Activated CD4-positive, alpha-beta T cell treated with anti-CD3 and anti-CD28 coated beads, Interleukin-2, amount 50 U/mL, for 48 hours (primary cell): ENCODE results near the gene FOLR2.
"Not testable (repeated sequence)": the region's sequence is repeated elsewhere in the genome, so short reads cannot be mapped to it uniquely, and the experiment has no call there.

Source experiments
- DNase-seq, 2 experiments: peaks; one replicate each; pipeline ENCODE4 v3.0.0-alpha.2; 2020

FOLR2 gene

DNA sequence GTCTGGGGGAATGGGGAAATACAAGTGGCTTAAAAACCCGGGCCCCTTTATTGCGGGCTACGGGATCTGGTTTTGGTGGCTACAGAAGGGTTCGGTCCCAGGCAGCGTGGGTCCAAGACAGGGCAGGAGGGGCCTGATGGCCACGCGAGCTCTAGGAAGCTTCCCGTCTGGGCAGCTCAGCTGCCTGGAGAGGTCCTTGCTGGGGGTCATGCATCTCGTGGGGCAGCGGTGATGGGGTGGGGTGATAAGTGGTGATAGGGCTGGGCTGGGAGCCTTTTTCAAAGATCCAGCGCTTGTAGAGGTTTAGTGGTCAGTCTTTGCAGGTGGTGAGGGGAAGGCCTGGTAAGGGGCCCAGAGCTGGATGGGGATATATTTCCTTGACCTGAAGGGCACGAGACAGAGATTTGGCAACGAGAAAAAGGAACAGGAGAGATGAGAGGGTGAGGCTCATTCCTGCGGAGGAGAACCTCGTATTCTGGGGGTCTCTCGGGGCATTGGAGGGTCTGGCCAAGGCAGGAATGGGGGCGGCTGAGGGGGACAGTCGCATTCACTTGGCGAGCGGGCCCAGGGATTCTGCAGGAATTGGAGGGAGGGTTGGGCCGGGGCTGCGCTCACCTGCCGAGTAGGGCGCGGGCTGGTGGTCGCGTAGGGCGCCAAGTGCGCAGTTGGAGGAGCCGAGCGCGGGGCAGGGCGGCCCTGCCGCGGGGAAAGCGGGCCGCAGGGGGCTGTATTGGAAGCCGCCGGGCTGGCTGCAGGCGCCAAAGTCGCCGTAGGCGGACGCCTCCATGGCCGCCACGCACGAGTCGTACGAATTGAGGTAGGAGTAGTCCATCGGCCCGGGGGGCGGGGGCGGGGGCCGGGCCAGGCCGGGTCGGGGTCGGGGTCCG lies 26.8 kb downstream of the FOLR2 start:
- DNase-seq: no peak

DNA sequence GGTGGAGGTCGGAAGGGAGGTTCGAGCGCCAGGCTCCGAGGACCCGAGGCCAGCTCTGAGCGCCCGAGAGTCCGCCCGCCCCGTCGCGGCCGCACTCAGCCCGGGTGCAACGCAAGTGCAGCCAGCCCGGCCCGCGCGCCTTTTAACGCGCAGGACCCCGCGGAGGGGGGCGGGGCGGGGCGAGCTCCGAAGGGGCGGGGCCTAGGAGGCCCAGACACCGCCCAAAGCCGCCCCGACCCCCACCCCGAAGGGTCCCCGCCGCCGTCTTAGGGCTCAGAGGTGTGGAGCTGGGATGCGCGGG lies 27.4 kb downstream of the FOLR2 start, which contains the start of gene PHOX2A:
Gene PHOX2A (minus strand): TSS at position 117 of the 301 bp plus-strand sequence. CDS start 172 bp downstream, outside the sequence.
- DNase-seq: no peak

- DNase-seq: no peak
Measured at GRCh38 chr11:72244361-72245262, 28.0 kb downstream of the FOLR2 start.

- no peak for DNase-seq
Measured at GRCh38 chr11:72245263-72245816, 28.7 kb downstream of the FOLR2 start.

DNA sequence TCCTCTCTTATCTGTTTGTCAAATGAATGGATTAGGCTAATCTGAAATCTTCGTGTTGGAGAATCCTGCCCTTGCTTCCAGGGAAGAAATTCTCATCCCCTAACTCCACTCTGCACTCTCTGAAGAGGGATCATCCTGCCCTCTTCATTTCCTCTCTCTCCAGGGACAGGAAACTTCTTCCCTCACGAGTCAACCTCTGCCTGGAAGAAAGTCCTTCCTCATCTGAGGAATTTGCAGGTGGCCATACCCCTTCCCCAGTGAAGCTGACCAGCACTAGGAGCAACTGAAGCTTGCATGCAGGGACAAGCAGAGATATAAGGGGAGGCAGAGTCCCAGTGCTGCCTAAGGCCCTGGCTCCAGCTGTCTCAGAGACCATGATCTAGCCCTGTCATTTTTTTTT lies 31.0 kb downstream of the FOLR2 start:
- DNase-seq: no peak

DNA sequence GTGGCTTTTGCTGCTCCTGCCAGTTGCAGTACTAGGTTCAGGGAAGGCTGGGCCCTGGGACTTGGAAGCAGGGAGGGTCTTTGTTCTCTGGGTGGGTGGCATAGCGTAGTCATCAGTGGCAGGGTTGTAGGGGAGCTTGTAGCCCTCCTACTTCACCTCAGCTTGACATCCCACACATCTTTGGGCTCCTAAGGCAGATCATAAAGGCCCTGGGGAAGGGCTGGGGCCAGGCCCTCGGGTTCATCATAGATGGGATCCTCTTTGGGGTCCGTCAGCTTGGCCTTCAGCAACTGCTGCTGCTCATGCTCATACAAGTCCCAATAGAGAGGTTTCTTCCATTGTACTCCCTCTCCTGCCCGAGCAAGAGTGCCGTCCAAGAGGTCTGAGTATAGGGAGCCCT lies 33.4 kb downstream of the FOLR2 start:
- no peak for DNase-seq

GRCh38 chr11:72250661-72251464 lies 34.3 kb downstream of the FOLR2 start:
- DNase-seq: no peak

- no peak for DNase-seq
Measured at GRCh38 chr11:72251614-72252013, 35.0 kb downstream of the FOLR2 start.

GRCh38 chr11:72253392-72253791 lies 36.8 kb downstream of the FOLR2 start:
- no peak for DNase-seq

DNA sequence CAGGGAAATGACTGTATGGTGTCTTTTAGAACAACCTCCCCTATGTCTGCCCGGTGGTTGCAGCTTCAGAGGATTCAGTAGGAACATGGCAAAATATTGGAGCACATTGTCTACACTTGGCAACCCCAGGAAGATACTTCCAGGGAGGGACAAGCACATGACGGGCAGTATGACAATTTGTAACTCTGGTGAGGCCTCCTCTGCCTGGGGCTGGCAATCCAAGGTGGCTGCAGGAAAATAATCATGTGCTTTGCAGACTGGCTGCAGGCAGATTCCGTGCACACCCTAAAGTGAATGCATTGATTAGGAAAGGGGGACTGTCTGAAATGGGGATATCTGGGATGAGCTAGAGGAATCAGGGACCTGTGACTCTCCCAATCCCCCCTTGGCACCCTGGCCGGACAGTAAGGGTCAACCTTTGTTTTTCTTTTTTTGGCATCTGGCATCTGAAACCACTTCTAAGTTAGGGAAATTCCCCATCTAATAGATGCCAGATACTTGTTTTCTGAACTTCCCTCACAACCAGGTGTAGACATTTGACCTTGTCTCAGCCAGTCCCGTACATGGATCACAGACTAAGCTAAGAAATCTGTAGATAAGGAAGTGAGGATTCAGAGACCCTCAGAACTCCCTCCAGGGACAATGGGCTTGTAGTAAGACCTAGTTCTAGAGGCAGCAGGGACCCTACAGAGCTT lies 37.9 kb downstream of the FOLR2 start:
- DNase-seq: no peak

- DNase-seq: no peak
Measured at GRCh38 chr11:72257570-72257969, 41.0 kb downstream of the FOLR2 start.

- no peak for DNase-seq
Measured at GRCh38 chr11:72259490-72259889, 42.9 kb downstream of the FOLR2 start.

DNA sequence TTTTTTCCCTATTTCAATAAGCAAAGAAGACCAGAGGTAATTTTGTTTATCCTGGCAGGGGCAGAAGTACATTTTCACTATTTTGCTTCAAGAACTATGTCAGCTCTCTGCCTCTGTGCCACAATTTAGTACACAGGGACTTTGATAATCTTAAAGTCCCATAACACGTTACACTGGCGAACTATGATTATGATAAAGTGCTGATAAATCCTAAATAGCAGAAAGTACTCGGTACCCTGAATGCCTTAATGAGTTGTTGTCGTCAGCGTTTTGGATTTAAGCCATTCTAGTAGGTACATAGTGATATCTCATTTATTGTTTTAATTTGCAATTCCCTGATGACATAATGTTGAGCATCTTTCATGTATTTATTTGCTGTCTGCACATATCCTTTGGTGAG lies 44.0 kb downstream of the FOLR2 start:
- no peak for DNase-seq

GRCh38 chr11:72263361-72263760 lies 46.8 kb downstream of the FOLR2 start:
- DNase-seq: no peak

DNA sequence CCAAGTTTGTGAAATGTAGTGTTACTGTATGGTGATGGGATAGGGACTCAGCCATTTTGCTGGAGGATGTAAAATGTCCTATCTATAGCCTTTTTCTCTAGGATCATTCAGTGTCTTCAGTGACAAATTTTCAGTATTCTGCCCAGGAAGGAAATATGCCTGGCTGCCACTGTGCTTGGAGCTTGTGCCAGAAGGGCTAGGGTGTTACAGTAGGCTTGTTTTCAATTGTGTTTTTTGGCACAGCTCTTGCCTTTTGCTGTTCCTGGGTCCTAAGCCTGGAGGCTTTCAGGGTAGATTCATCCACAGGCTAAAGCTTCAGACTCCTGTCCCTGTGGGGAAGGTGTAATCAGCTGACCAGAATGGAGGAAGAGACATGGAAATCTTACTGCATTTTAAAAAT lies 49.4 kb downstream of the FOLR2 start:
- DNase-seq: no peak

GRCh38 chr11:72266960-72267359 lies 50.4 kb downstream of the FOLR2 start:
- not testable (repeated sequence) for DNase-seq

DNA sequence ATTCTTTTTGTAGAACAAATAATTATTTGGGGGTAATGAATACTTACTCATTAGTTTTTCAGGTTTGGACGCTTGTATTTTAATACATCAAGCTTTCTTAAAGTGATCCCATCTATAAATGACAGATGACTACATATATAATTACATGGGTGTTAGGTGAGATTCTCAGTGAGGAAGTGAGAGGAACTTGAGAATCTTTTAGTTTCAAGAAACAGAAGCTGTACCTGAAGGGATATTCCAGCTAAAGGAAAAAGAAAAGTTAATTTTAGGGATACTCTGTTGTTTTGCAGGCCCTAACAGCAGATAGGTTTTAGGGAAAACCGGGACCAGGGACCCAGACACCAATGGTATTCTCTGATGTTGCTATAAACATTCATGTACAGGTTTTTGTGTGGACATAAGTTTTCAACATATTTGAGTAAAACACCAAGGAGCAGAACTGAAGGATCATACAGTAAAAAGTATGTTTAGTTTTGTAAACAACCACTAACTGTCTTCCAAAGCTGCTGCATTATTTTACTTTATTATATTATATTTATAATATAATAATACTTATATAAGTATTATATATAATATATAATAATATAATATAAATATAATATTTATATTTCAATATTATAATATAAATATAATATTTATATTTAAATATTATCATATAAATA lies 51.5 kb downstream of the FOLR2 start:
- DNase-seq: no peak
